ENCODE measurements around the gene SLC25A25.
"Not testable (repeated sequence)": the region's sequence is repeated elsewhere in the genome, so short reads cannot be mapped to it uniquely, and the experiment has no call there.

The SLC25A25 gene

GRCh38 chr9:128105538-128106175 is 37.6 kb downstream of the SLC25A25 start:
- no peak overlapping the region for H3K4me3 ChIP-seq (ENCODE audit: low read length)
- no peak for DNase-seq (ENCODE audit: low read depth, low spot score)

- H3K4me3 ChIP-seq (ENCODE audit: low read length), result no peak overlapping the region
- peak; percentile 55 for DNase-seq (ENCODE audit: low read depth, low spot score)
Measured at GRCh38 chr9:128106181-128106939, 38.3 kb downstream of the SLC25A25 start.

- H3K4me3 ChIP-seq (ENCODE audit: low read length), result no peak overlapping the region
- DNase-seq (ENCODE audit: low read depth, low spot score), result no peak
Measured at GRCh38 chr9:128106940-128107467, 39.0 kb downstream of the SLC25A25 start.

GRCh38 chr9:128107468-128108268 is 39.6 kb downstream of the SLC25A25 start:
- no peak overlapping the region for H3K4me3 ChIP-seq (ENCODE audit: low read length)
- DNase-seq (ENCODE audit: low read depth, low spot score), result no peak

- no peak overlapping the region for H3K4me3 ChIP-seq (ENCODE audit: low read length)
- no peak for DNase-seq (ENCODE audit: low read depth, low spot score)
Measured at GRCh38 chr9:128108269-128109049, 40.4 kb downstream of the SLC25A25 start.

GRCh38 chr9:128109050-128109709 is 41.1 kb downstream of the SLC25A25 start:
- no peak overlapping the region for H3K4me3 ChIP-seq (ENCODE audit: low read length)
- no peak for DNase-seq (ENCODE audit: low read depth, low spot score)

- not testable (repeated sequence) for H3K4me3 ChIP-seq (ENCODE audit: low read length); DNase-seq (ENCODE audit: low read depth, low spot score)
Measured at GRCh38 chr9:128111726-128112125, 43.7 kb downstream of the SLC25A25 start.

- no peak overlapping the region for H3K4me3 ChIP-seq (ENCODE audit: low read length)
- DNase-seq (ENCODE audit: low read depth, low spot score), result no peak
Measured at GRCh38 chr9:128113526-128114325, 45.7 kb downstream of the SLC25A25 start.

GRCh38 chr9:128114326-128115186 is 46.5 kb downstream of the SLC25A25 start:
- H3K4me3 ChIP-seq (ENCODE audit: low read length), result no peak overlapping the region
- DNase-seq (ENCODE audit: low read depth, low spot score), result no peak

- DNase-seq (ENCODE audit: low read depth, low spot score), result no peak
- no peak overlapping the region for H3K4me3 ChIP-seq (ENCODE audit: low read length)
Measured at GRCh38 chr9:128115187-128116103, 47.4 kb downstream of the SLC25A25 start.

GRCh38 chr9:128116104-128117083 is 48.4 kb downstream of the SLC25A25 start:
- no peak for DNase-seq (ENCODE audit: low read depth, low spot score)
- no peak overlapping the region for H3K4me3 ChIP-seq (ENCODE audit: low read length)

GRCh38 chr9:128117613-128118471 is 49.8 kb downstream of the SLC25A25 start:
- peak; percentile 85 for DNase-seq (ENCODE audit: low read depth, low spot score)

GRCh38 chr9:128118472-128118857 is 50.4 kb downstream of the SLC25A25 start:
- H3K4me3 ChIP-seq (ENCODE audit: low read length), result no peak overlapping the region

More at GRCh38 chr9:128117613-128118471, 49.8 kb downstream of the SLC25A25 start:
- no peak overlapping the region for H3K4me3 ChIP-seq (ENCODE audit: low read length)

More at GRCh38 chr9:128118472-128118857, 50.4 kb downstream of the SLC25A25 start:
- no peak for DNase-seq (ENCODE audit: low read depth, low spot score)

All from Jurkat, Clone E6-1 (cell line).